NK-92 (cell line): ENCODE results near the gene PCBP3.
"Not testable (repeated sequence)": the region's sequence is repeated elsewhere in the genome, so short reads cannot be mapped to it uniquely, and the experiment has no call there.

ENCODE experiments used
- DNase-seq: peaks from one replicate; lab custom pipeline; 2025; ENCODE audit not compliant: unreplicated experiment; lab: John Stamatoyannopoulos, UW

The PCBP3 gene

DNA sequence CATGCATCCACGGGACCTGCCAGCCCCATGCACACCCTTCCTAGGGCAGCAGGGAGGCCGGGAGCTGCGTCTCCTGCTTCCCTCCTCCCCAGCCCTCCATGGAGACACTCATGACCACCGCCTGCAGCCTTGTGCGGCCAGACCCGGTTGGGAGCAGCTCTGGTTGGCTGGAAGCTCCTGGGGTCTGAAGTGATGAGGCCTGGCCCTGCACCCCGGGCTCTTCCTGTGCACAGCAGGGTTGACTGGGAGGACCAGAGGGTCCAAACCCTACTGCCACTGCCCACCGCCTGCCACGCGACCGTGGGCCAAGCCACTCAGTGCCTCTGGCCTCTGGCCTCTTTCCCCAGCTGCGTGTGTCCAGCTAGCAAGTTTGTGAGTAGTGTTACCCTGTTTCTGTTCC lies 226.9 kb downstream of the PCBP3 start:
- DNase-seq, result no peak

- no peak for DNase-seq
These were observed 227.5 kb downstream of the PCBP3 start for GRCh38 chr21:45870851-45871615.

DNA sequence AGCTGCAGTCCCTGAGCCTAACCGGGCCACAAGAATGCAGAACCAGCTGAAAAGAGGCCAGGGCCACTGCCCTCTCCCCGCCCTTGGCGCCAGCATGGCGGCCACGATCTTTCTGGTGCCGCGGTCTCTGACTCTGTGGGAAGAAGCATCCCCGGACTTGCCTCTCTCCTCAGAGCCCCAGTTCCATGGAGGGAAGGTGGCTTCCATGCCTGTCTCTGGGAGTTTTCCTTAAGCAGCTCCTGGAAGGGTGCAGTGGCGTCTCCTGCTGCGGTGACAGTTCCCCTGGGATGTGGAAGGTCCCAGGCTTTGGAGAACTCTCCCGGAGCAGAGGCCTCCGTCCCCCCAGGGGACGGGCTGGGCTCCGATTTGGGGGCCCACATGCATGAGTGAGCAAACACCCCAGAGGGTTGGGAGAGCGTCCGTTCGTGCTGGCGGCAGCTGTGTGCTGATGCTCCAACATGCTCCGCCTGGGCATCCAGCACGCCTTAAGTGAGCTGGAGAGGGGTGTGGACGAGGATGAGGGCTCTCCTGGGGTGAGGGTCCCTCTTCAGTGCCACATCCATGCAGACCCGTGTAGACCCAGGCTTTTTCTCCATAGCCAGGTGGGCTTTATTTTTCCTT lies 228.2 kb downstream of the PCBP3 start:
- DNase-seq, result no peak

GRCh38 chr21:45872471-45872870 lies 228.9 kb downstream of the PCBP3 start:
- DNase-seq, result no peak

DNA sequence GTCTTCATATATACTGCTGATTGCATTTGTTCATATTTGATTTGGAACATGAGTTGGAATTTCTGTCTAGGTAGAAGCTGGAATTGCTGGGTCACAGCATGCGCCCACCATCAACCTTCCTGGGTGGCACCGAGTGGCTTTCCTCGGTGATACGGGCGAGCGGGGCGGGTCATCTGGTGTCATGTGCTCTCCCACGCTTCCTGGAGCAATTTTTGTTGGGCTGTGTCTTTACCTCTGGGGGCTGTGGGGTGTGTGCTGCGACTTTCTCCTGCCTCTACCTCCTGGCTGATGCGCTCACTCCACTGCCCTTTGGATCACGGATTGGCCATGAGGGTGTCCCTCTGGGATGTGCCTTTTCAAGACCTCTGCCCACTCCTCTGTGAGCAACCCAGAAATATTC lies 229.4 kb downstream of the PCBP3 start:
- DNase-seq, result no peak

DNA sequence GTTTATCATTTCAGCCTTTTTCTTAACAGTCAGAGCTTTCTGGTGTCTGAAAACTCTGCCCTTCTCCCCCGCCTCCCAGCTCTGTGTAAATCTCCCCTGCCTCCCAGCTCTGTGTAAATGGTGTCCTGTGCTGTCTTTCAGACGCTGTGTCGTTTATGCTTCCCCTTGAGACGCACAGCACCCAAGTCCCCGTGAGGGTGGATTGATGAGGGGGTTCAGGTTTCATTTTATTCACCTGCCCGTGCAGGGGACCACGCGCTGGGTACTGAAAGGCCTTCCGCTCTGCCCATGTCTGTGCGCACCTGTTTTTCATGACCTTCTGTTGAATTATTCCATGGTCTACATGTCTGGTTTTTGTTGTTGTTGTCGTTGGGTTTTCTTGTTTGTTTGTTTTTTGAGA lies 229.9 kb downstream of the PCBP3 start:
- no peak for DNase-seq

DNA sequence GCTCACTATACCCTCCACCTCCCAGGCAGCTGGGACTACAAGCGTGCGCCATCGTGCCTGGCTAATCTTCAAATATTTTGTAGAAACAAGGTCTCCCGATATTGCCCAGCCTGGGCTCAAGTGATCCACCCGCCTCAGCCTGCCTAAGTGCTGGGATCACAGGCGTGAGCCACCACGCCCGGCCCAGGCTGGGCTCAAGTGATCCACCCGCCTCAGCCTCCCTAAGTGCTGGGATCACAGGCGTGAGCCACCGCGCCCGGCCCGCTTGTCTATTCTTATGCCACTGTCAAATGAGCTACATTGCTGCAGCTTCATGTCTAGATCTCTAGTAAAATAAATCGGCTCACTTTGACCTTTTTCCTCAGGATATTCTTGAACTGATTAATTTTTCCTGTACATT lies 230.3 kb downstream of the PCBP3 start:
- no peak for DNase-seq

GRCh38 chr21:45874716-45875415 lies 231.3 kb downstream of the PCBP3 start:
- DNase-seq, result no peak

GRCh38 chr21:45875416-45875760 lies 231.9 kb downstream of the PCBP3 start:
- DNase-seq, result no peak

DNA sequence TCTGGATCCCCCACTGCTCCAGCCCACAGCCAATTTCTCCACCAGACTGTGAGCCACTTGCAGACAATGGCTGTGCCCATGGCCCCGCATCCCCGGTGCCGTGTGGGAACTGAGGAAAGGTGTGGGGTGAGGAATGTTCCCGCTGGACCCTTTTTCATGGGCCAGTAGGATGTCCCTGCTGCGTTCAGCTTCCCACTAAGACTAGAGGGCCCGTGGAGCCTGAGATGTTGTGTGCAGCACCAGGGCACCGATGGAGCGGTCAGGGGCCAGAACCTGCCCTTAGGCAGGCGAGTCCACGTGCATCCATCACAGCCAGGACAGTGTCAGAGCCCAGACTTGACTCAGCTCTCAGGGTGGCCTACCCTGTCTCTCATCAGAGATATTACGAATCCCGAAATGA lies 232.4 kb downstream of the PCBP3 start:
- no peak for DNase-seq

- DNase-seq, result no peak
These were observed 233.1 kb downstream of the PCBP3 start for GRCh38 chr21:45876381-45877170.

- no peak for DNase-seq
These were observed 233.6 kb downstream of the PCBP3 start for GRCh38 chr21:45877171-45877438.

GRCh38 chr21:45877821-45878469 lies 234.4 kb downstream of the PCBP3 start:
- DNase-seq, result no peak

DNA sequence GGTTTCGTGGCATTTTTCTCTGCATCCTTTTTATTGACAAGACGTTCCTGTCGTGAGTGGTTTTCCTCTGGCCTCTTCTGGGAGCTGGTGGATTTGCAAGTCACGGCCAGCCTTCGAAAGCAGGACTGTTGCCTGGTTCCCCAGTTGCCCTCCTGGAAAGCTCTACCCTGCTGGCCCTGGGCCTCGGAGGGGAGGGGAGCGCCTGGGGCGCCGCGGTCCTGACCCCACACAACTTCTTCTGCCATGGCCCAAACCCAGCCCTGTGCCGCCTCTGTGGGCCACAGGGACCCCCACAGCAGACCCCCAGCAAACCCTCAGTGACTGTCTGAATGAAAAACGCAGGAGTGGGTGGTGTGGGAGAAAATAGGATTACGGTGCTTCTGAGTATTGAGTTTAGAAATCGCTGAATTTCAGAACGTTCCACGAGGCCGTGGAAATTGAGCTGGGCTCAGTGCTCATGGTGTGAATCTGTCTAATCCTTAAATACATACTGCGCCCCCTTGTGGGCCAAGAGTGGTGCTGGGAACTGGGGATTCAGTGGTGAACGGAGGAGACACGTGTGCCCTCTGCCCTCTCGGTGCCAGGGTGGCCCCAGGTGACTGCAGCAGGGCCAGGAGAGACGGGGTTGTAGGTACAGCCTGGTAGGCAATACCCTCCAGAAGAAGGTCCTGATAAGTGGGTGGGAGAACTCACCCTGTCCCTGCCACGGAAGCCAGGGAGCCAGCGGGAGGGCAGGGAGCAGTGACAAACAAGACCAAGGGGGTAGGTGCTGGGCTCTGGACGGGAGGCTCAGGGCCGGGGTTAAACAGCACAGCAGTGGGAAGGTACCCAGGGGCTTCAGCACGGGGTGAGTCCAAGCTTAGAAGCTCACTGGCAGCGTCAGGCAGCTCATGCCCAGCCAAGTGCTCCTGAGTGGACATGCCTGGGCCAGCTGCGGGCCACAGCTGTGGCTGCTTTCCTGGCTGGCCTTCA lies 236.9 kb downstream of the PCBP3 start:
- no peak for DNase-seq

DNA sequence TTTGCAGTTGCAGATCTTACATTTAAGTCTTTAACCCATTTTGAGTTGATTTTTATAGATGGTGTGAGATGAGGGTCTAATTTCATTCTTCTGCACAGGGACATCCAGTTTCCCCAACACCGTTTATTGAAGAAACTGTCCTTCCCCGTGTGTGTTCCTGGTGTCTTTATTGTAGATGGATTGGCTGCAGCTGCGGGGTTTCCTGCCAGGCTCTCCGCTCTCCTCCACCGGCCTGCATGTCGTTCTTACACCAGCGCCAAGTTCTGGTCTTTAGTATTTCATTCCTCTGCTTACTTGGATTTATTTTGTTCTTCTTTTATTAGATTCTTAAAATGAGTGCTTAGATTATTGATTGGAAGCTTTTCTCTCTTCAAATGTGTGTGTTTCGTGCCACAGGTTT lies 239.1 kb downstream of the PCBP3 start:
- DNase-seq, result no peak

- no peak for DNase-seq
These were observed 239.6 kb downstream of the PCBP3 start for GRCh38 chr21:45883090-45883489.

- DNase-seq, result no peak
These were observed 242.0 kb downstream of the PCBP3 start for GRCh38 chr21:45885597-45885929.

GRCh38 chr21:45885930-45886601 lies 242.5 kb downstream of the PCBP3 start:
- DNase-seq, result not testable (repeated sequence)

- DNase-seq, result no peak
These were observed 243.1 kb downstream of the PCBP3 start for GRCh38 chr21:45886610-45887026.
